ENCODE measurements around the gene ADCY5.

Gene ADCY5

DNA sequence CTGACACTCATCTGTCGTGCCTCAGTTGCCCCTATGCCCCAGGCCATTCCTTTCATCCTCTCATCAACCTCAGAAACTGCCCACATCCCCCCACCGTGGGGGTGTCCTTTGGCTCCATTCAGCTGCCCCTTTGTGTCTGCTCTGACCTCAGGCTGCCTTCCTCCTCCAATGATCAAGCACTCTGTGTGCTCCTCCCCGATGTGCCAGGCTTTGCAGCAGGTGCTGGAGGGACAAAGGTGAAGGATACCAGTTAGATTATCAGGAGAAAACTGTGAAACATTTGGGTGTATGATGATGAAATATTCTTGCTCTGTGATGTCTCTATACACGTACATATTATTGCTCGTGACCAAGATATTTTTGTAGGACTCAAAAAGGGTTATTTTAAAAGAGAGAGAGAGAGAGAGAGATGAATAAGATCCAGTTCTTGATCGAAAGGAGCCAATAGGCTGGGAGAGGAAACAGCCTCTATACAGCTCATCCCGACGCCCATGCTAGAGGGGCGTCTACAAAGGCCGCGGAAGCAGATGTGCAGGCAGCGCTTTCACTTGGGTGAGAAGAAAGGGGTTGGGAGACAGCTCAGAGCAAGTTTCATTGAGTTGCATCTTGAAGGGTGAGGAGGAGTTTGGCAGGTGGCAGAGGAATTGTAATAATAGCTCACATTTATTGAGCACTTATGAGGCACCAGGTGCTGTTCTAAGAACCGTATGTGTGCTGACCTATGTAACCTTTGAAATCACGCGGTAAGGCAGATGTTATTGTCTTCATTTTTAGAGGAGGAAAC, 28.3 kb upstream of the ADCY5 start:
- no peak overlapping the region for H3K4me3 ChIP-seq
- H3K27ac ChIP-seq = no peak overlapping the region
- no peak for DNase-seq (ENCODE audit: low spot score)
- TF ChIP-seq, protein P1, sequence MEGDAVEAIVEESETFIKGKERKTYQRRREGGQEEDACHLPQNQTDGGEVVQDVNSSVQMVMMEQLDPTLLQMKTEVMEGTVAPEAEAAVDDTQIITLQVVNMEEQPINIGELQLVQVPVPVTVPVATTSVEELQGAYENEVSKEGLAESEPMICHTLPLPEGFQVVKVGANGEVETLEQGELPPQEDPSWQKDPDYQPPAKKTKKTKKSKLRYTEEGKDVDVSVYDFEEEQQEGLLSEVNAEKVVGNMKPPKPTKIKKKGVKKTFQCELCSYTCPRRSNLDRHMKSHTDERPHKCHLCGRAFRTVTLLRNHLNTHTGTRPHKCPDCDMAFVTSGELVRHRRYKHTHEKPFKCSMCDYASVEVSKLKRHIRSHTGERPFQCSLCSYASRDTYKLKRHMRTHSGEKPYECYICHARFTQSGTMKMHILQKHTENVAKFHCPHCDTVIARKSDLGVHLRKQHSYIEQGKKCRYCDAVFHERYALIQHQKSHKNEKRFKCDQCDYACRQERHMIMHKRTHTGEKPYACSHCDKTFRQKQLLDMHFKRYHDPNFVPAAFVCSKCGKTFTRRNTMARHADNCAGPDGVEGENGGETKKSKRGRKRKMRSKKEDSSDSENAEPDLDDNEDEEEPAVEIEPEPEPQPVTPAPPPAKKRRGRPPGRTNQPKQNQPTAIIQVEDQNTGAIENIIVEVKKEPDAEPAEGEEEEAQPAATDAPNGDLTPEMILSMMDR (IDR thresholded peaks at IDR 0.05) = no peak

DNA sequence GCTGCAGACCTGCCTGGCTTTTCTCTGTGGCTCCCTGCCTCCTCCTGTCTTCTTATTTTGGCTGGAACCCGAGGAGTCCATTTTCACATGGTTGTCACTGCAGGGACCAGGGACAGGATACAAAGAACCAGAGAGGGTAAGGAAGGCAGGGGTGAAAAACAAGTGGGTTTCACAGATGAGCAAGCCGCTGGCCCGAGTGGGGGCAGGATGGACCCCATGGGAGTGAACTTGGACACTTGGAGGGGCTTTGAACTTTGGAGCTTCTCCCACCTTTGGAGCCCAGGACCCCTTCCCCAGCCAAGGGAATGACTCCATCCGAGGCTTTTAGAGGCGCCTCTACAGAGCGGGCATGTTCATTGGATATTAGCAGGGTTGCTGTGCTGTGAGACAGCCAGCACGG, 26.9 kb upstream of the ADCY5 start:
- H3K4me3 ChIP-seq = no peak overlapping the region
- H3K27ac ChIP-seq = no peak overlapping the region
- no peak for DNase-seq (ENCODE audit: low spot score)
- TF ChIP-seq, protein P1 (IDR thresholded peaks at IDR 0.05) = no peak

- TF ChIP-seq, protein P1 (IDR thresholded peaks at IDR 0.05) = no peak
- no peak for DNase-seq (ENCODE audit: low spot score)
- Histone ChIP-seq H3K27ac (no peak overlapping the region), H3K4me3 (no peak overlapping the region)
Observed at GRCh38 chr3:123471106-123471505, 22.2 kb upstream of the ADCY5 start.

- TF ChIP-seq, protein P1 (IDR thresholded peaks at IDR 0.05) = no peak
- Histone ChIP-seq H3K27ac (no peak overlapping the region), H3K4me3 (no peak overlapping the region)
- no peak for DNase-seq (ENCODE audit: low spot score)
Observed at GRCh38 chr3:123469323-123469995, 20.6 kb upstream of the ADCY5 start.

GRCh38 chr3:123467046-123467445, 18.2 kb upstream of the ADCY5 start:
- H3K4me3 ChIP-seq = no peak overlapping the region
- H3K27ac ChIP-seq = no peak overlapping the region
- TF ChIP-seq, protein P1 (IDR thresholded peaks at IDR 0.05) = no peak
- DNase-seq (ENCODE audit: low spot score) = no peak

DNA sequence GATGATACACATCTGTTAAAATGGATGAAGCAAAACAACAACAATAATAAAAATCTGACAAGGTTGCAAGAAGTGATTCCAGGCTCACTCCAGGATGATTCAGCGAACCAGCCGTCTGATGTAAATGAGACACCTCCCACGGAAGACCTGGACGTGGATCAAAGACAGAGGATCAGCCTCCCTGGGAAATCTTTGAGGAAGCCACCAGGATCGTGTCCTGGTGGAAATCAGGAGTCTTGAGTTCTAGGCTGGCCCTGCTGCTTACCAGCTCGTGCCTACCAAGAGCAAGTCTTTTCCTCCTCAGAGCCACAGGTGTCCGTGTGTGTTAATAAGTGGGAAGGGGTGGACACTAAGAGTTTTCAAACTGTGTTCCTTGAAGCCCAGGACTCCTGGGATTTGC, 15.3 kb upstream of the ADCY5 start:
- no peak for DNase-seq (ENCODE audit: low spot score)
- H3K27ac ChIP-seq = no peak overlapping the region
- TF ChIP-seq, protein P1 (IDR thresholded peaks at IDR 0.05) = no peak
- no peak overlapping the region for H3K4me3 ChIP-seq

DNA sequence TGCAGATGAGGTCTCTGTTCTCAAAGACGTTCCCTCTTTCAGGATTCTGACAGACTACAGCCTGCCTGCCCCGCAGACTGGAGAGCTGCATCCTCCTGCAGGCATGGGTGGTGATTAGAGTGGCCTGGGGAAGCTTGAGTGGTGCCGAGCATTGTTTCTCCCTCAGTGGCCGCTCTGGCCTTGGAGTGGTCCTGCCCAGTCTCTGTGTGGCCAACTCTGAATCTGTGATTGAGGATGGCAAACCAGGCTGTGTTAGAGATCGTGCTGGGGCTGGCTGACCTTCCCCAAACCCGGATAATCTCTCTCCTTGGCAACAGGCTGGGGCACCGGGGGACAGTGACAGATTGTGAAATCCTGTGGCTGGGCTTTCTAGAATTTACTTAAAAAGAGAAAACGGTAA, 11.0 kb upstream of the ADCY5 start:
- Histone ChIP-seq H3K4me3 (no peak overlapping the region), H3K27ac (no peak overlapping the region)
- TF ChIP-seq, protein P1 (IDR thresholded peaks at IDR 0.05) = no peak
- DNase-seq (ENCODE audit: low spot score) = no peak

Data from coronary artery (tissue), 2 donors.